HG02884 (cell line): ENCODE measurements around the gene CDC42SE1.
"Not testable (repeated sequence)": the region's sequence is repeated elsewhere in the genome, so short reads cannot be mapped to it uniquely, and the experiment has no call there.

ENCODE experiments used
- ATAC-seq: cut with Tn5 transposase; IDR thresholded peaks from one replicate; pipeline ENCODE4 v1.9.1; 2021; ENCODE audit warnings: mild to moderate bottlenecking, moderate library complexity; ENCODE audit not compliant: unreplicated experiment

CDC42SE1 gene

GRCh38 chr1:151059109-151060006 is at the start of gene CDC42SE1:
TSS of gene CDC42SE1 (minus strand) at chr1:151059622. CDS start at chr1:151055730, 3,892 bp downstream.
- ATAC-seq: peak; percentile 58

- ATAC-seq: no peak
These were observed 48.9 kb upstream of the CDC42SE1 start for GRCh38 chr1:151108331-151108730.

GRCh38 chr1:151106894-151107293 is 47.5 kb upstream of the CDC42SE1 start:
- no peak for ATAC-seq

GRCh38 chr1:151104630-151105029 is 45.2 kb upstream of the CDC42SE1 start:
- no peak for ATAC-seq

GRCh38 chr1:151098126-151098525 is 38.7 kb upstream of the CDC42SE1 start:
- no peak for ATAC-seq

- not testable (repeated sequence) for ATAC-seq
These were observed 38.0 kb upstream of the CDC42SE1 start for GRCh38 chr1:151097426-151097825.

- ATAC-seq: no peak
These were observed 26.6 kb upstream of the CDC42SE1 start for GRCh38 chr1:151085953-151086559.

- no peak for ATAC-seq
These were observed 12.8 kb upstream of the CDC42SE1 start for GRCh38 chr1:151072224-151072623.

GRCh38 chr1:151070474-151071276 is 11.3 kb upstream of the CDC42SE1 start, which contains the start of gene GABPB2:
TSS of gene GABPB2 (plus strand) at chr1:151070761. CDS start at chr1:151088190, 17,429 bp downstream.
- peak; percentile 65 for ATAC-seq

GRCh38 chr1:151069103-151069486 is 9.7 kb upstream of the CDC42SE1 start:
- no peak for ATAC-seq

GRCh38 chr1:151067185-151067584 is 7.8 kb upstream of the CDC42SE1 start:
- no peak for ATAC-seq

GRCh38 chr1:151065089-151065645 is 5.7 kb upstream of the CDC42SE1 start:
- ATAC-seq: no peak

GRCh38 chr1:151062741-151063371 is 3.4 kb upstream of the CDC42SE1 start:
- ATAC-seq: no peak

- ATAC-seq: no peak
These were observed 2.3 kb upstream of the CDC42SE1 start for GRCh38 chr1:151061704-151062103.

GRCh38 chr1:151060657-151061421 is 1.4 kb upstream of the CDC42SE1 start:
- ATAC-seq: no peak

GRCh38 chr1:151060007-151060656 is 710 bp upstream of the CDC42SE1 start, which contains the start of gene MLLT11:
TSS of gene MLLT11 (plus strand) at chr1:151060397. CDS start at chr1:151067225, 6,828 bp downstream.
- no peak for ATAC-seq

GRCh38 chr1:151058692-151059091 is 730 bp downstream of the CDC42SE1 start:
- ATAC-seq: no peak

- ATAC-seq: no peak
These were observed 3.3 kb downstream of the CDC42SE1 start for GRCh38 chr1:151056149-151056548.

- no peak for ATAC-seq
These were observed 3.8 kb downstream of the CDC42SE1 start for GRCh38 chr1:151055581-151055980.
